ENCODE data around the gene MED29. TPM values are rescaled to one million over a fixed set of nuclear protein-coding genes. Genes with fewer than 3 reads are reported as not detected.

Gene MED29, protein sequence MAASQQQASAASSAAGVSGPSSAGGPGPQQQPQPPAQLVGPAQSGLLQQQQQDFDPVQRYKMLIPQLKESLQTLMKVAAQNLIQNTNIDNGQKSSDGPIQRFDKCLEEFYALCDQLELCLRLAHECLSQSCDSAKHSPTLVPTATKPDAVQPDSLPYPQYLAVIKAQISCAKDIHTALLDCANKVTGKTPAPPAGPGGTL
- total RNA-seq = 10 to 100 TPM; 25.4 to 52.8 (median 41.0) TPM

DNA sequence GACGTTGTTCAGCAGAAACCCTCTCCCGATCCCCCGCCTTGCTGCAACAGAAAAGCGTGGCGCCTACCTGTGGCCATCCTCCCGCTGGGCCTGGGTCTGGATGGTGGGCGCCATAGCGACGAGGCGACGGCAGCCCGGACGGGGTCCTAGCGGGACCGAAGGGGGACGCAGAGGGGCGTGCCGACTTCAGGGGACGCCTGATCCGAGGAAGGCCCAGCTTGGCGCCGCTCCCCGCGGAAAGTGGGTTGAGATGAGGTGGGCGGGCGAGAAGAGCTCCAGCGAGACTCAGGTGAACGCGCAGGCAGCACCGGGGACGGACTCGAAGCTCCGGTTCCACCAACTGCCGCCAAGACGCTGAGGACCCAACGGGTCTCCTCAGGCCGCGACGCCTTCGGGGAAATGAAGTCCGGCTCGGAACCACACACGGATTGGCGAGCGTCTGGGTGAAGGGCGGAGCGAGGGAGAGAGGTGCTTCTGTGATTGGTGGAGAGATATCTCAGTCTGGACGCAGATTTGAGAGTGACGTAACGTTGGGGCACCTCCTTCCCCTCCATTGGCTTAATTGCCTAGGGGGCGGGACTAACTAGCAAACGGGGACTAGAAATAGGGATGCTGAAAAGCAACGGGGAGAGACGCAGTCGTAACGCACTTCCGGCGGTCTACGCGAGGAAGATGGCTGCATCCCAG, at the start of gene MED29, which contains the start of gene PAF1:
Gene MED29 (plus strand): TSS at position 628 of the 687 bp plus-strand sequence. CDS start 45 bp downstream, at position 673.
Gene PAF1 (minus strand): TSS at position 356 of the 687 bp plus-strand sequence. CDS start 242 bp downstream, at position 114.
- Histone ChIP-seq H3K4me1 (peaks cover 0 to 20% (median 8%) of the 10 kb centered on the region in 4 donors), H3K27me3 (no peaks in the 10 kb centered on the region), H3K27ac (peak within 1 kb of the TSS; percentile 85 to 100 (median 94)), H3K9me3 (no peaks in the 10 kb centered on the region), H3K36me3 (peaks cover 0 to 53% (median 0%) of the 10 kb centered on the region in 3 donors), H3K4me3 (peak within 1 kb of the TSS; percentile 56 to 88 (median 77))
- peak; percentile 97 to 98 (median 97) for DNase-seq
- TF ChIP-seq, protein P1, sequence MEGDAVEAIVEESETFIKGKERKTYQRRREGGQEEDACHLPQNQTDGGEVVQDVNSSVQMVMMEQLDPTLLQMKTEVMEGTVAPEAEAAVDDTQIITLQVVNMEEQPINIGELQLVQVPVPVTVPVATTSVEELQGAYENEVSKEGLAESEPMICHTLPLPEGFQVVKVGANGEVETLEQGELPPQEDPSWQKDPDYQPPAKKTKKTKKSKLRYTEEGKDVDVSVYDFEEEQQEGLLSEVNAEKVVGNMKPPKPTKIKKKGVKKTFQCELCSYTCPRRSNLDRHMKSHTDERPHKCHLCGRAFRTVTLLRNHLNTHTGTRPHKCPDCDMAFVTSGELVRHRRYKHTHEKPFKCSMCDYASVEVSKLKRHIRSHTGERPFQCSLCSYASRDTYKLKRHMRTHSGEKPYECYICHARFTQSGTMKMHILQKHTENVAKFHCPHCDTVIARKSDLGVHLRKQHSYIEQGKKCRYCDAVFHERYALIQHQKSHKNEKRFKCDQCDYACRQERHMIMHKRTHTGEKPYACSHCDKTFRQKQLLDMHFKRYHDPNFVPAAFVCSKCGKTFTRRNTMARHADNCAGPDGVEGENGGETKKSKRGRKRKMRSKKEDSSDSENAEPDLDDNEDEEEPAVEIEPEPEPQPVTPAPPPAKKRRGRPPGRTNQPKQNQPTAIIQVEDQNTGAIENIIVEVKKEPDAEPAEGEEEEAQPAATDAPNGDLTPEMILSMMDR (IDR thresholded peaks at IDR 0.05) = peak in 2 of 6 experiments; percentile 6 to 10
- TF ChIP-seq POLR2A (IDR thresholded peaks at IDR 0.05) = peak; percentile 88 to 94

DNA sequence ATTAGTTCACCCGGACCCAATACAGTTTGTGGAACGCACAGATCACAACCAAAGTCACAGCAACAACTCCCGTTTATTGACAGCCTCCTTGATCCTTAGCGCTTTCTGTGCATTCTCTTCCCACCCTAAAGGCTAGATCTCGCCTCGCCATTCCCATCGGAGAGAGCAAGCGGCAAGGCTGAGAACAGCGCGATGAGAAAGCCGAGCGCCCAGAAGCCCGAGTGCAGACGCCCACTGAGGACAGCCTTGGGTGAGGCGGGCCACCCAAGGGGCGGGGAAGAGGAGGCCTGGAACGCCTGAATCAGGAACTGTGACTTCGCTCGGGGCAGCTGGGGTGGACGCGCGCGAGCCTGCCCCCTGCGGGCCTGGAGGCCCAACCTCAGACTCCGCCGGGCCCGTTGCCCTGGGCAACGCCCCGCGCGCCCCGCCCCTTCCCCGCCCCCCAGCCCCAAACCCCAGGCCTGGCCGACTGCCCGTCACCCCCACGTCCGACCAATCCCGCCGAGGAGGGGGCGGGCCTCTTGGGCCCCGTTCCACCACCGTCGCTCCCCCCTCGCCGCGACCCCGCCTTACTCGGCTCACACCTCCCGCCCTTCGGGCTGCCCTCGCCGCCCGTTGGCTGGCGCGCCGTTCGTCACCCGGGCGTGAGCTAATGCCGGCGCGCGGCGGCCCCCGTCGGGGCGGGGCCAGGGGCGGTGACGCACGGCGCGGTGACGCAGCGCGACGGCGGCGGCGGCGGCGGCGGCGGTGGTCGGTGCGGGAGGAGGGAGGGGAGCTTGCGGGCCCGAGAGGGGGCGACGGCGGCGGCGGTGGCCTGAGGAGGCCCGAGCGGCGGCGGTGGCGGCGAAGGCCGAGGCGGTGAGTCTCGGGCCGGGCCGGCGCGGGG, 49.2 kb upstream of the MED29 start, which contains the start of gene SAMD4B:
Gene SAMD4B (plus strand): TSS at position 703 of the 886 bp plus-strand sequence. CDS start 14,473 bp downstream, outside the sequence.
- no peaks in the 10 kb centered on the region for H3K9me3 ChIP-seq
- peak; percentile 99 to 100 (median 99) for DNase-seq
- no peaks in the 10 kb centered on the region for H3K36me3 ChIP-seq
- H3K27ac ChIP-seq = peak within 1 kb of the TSS; percentile 77 to 95 (median 86)
- no peaks in the 10 kb centered on the region for H3K27me3 ChIP-seq
- TF ChIP-seq, protein P1 (IDR thresholded peaks at IDR 0.05) = peak; percentile 75 to 94 (median 88)
- TF ChIP-seq POLR2A (IDR thresholded peaks at IDR 0.05) = peak; percentile 96 to 98
- H3K4me1 ChIP-seq = peaks cover 0 to 35% (median 11%) of the 10 kb centered on the region in 4 donors
- H3K4me3 ChIP-seq = peak within 1 kb of the TSS; percentile 58 to 91 (median 86)

DNA sequence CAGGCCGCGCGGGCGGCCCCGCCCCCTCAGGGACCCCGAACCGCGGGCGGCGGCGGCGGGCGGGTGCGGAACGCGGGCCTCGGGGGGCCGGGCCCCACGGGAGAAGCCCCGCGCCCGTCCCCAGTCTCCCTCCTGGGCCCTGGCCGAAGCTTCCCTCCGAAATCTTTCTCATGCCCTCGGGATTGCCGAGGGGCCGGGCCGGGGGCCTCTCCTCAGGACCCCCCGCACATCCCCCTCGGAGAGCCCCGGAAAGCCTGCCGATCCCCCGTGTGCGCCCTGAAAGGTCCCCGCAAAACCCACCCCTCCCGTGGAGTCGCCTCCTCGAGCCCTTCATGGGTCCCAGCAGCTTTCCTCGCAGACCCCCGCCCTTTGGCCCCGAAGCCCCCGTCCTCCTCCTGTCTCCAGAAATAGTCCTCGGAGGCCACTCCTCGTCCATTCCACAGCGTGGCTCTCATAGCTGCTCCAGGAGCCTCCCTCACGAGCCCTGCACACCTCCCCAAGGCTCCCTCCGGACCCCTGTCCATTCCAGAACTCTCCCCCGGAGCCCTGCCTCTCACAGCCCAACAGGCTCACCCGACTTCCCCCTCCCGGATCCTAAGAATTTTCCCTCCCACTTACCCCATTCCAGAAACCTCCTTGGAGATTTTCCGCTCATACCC, 48.4 kb upstream of the MED29 start:
- H3K27ac ChIP-seq = peak overlapping the region; percentile 77 to 95 (median 86)

DNA sequence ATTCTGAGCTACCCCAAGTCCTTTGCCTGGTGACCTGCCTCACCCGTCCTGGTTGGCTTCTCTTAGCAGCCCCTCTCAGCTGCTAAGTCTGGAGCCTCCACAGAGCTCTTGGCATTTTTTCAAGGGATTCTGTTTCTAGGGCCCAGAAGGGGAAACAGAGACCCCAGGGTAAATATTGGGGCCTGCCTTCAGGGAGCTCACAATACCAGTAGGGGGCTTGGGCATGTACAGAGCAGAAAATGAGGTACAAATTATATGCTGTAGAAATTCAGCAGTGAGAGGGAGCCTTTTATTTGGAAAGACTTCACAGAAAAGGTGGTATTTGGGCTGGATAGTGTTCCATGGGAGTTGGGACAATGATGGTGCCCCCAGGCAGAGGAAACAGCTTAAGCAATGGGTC, 45.2 kb upstream of the MED29 start:
- DNase-seq = no peak
- TF ChIP-seq, protein P1 (IDR thresholded peaks at IDR 0.05) = no peak
- no peak for TF ChIP-seq POLR2A (IDR thresholded peaks at IDR 0.05)
- no peak overlapping the region for H3K4me3 ChIP-seq
- H3K36me3 ChIP-seq = peaks cover 0 to 12% (median 0%) of the 10 kb centered on the region in 3 donors
- H3K27ac ChIP-seq = no peak overlapping the region
- H3K9me3 ChIP-seq = no peaks in the 10 kb centered on the region
- H3K27me3 ChIP-seq = no peaks in the 10 kb centered on the region
- H3K4me1 ChIP-seq = peaks cover 0 to 31% (median 7%) of the 10 kb centered on the region in 4 donors

More for the DNA sequence above, 48.4 kb upstream of the MED29 start:
- H3K27me3 ChIP-seq = no peaks in the 10 kb centered on the region
- peak overlapping the region; percentile 58 to 91 (median 86) for H3K4me3 ChIP-seq
- H3K9me3 ChIP-seq = no peaks in the 10 kb centered on the region
- H3K36me3 ChIP-seq = no peaks in the 10 kb centered on the region
- TF ChIP-seq, protein P1 (IDR thresholded peaks at IDR 0.05) = no peak
- no peak for TF ChIP-seq POLR2A (IDR thresholded peaks at IDR 0.05)
- DNase-seq = peak in 1 of 3 donors; percentile 51
- peaks cover 0 to 37% (median 11%) of the 10 kb centered on the region in 4 donors for H3K4me1 ChIP-seq

Measured in Peyer's patch (tissue), 4 donors.